H9 (cell line): Measurements from ENCODE around the gene KLB. TPM values are rescaled to one million over a fixed set of nuclear protein-coding genes. Genes with fewer than 3 reads are reported as not detected.

Source experiments
- DNase-seq: peaks from one replicate; pipeline ENCODE4 v3.0.0-alpha.2; 2017
- H2AFZ ChIP-seq: one replicate; pipeline ENCODE4 v1.6.1; 2013; ENCODE audit warnings: mild to moderate bottlenecking, low read length, control low read depth, moderate library complexity
- H2AK5ac ChIP-seq: 2 replicates; pipeline ENCODE4 v1.6.1; 2013; ENCODE audit warnings: low read length, control low read depth, mixed read lengths; ENCODE audit not compliant: insufficient read length
- H2BK120ac ChIP-seq: one replicate; pipeline ENCODE4 v1.6.1; 2013; ENCODE audit warnings: low read depth, mild to moderate bottlenecking, low read length, control low read depth, inconsistent platforms; ENCODE audit not compliant: poor library complexity, severe bottlenecking
- H2BK12ac ChIP-seq: 2 replicates; pipeline ENCODE4 v1.6.1; 2013; ENCODE audit warnings: low read length, control low read depth, mixed read lengths, low read depth; ENCODE audit not compliant: insufficient read length
- H2BK15ac ChIP-seq: 2 replicates; pipeline ENCODE4 v1.6.1; 2013; ENCODE audit warnings: low read depth, low read length, control low read depth
- H2BK20ac ChIP-seq: one replicate; pipeline ENCODE4 v1.6.1; 2013; ENCODE audit warnings: low read depth, mild to moderate bottlenecking, low read length, control low read depth, inconsistent platforms; ENCODE audit not compliant: poor library complexity, severe bottlenecking
- H2BK5ac ChIP-seq: 2 replicates; pipeline ENCODE4 v1.6.1; 2013; ENCODE audit warnings: low read length, control low read depth, mixed read lengths; ENCODE audit not compliant: insufficient read length
- H3K14ac ChIP-seq: 2 replicates; pipeline ENCODE4 v1.6.1; 2013; ENCODE audit warnings: low read length, control low read depth; ENCODE audit not compliant: insufficient read depth
- H3K18ac ChIP-seq: 2 replicates; pipeline ENCODE4 v1.6.1; 2013; ENCODE audit warnings: low read depth, mild to moderate bottlenecking, mixed read lengths, low read length, control low read depth; ENCODE audit not compliant: insufficient read length
- H3K23ac ChIP-seq: 2 replicates; pipeline ENCODE4 v1.6.1; 2013; ENCODE audit warnings: low read length, control low read depth, mixed read lengths, low read depth; ENCODE audit not compliant: insufficient read length
- H3K23me2 ChIP-seq: 2 replicates; pipeline ENCODE4 v1.6.1; 2013; ENCODE audit warnings: low read depth, mild to moderate bottlenecking, mixed read lengths, low read length, control low read depth; ENCODE audit not compliant: insufficient read length, poor library complexity, severe bottlenecking
- H3K27ac ChIP-seq: 2 replicates; pipeline ENCODE4 v1.5.1; 2013; ENCODE audit warnings: low read length, control low read depth, mixed read lengths, low read depth; ENCODE audit not compliant: insufficient read length
- H3K27me3 ChIP-seq: 2 replicates; pipeline ENCODE4 v1.6.1; 2013; ENCODE audit warnings: low read length, control low read depth, inconsistent platforms; ENCODE audit not compliant: insufficient read depth
- H3K4ac ChIP-seq: 2 replicates; pipeline ENCODE4 v1.6.1; 2013; ENCODE audit warnings: low read depth, mild to moderate bottlenecking, control low read depth, inconsistent platforms, low read length, moderate library complexity
- H3K4me1 ChIP-seq: 2 replicates; pipeline ENCODE4 v1.6.1; 2013; ENCODE audit warnings: low read length, control low read depth, inconsistent platforms; ENCODE audit not compliant: insufficient read depth
- H3K4me2 ChIP-seq: 2 replicates; pipeline ENCODE4 v1.6.1; 2013; ENCODE audit warnings: low read length, control low read depth, mixed read lengths; ENCODE audit not compliant: insufficient read length, insufficient read depth
- H3K56ac ChIP-seq: 2 replicates; pipeline ENCODE4 v1.6.1; 2013; ENCODE audit warnings: low read depth, mild to moderate bottlenecking, mixed read lengths, low read length, control low read depth; ENCODE audit not compliant: insufficient read length
- H3K79me1 ChIP-seq: 2 replicates; pipeline ENCODE4 v1.6.1; 2013; ENCODE audit warnings: low read depth, mild to moderate bottlenecking, moderate library complexity, low read length, control low read depth, inconsistent platforms; ENCODE audit not compliant: insufficient read depth, poor library complexity, severe bottlenecking
- H3K79me2 ChIP-seq: 2 replicates; pipeline ENCODE4 v1.6.1; 2013; ENCODE audit warnings: low read length, control low read depth, inconsistent platforms; ENCODE audit not compliant: insufficient read depth
- H3K9ac ChIP-seq: 2 replicates; pipeline ENCODE4 v1.6.1; 2013; ENCODE audit warnings: low read length, control low read depth, mixed read lengths; ENCODE audit not compliant: insufficient read length; ENCODE audit errors: extremely low read depth
- H3K9me3 ChIP-seq: one replicate; pipeline ENCODE4 v1.6.1; 2013; ENCODE audit warnings: low read depth, low read length, inconsistent platforms; ENCODE audit not compliant: control insufficient read depth
- H3T11ph ChIP-seq: one replicate; pipeline ENCODE4 v1.6.1; 2013; ENCODE audit warnings: mild to moderate bottlenecking, low read length, control low read depth, inconsistent platforms
- H4K20me1 ChIP-seq: one replicate; pipeline ENCODE4 v1.6.1; 2013; ENCODE audit not compliant: control insufficient read depth, insufficient read length, insufficient read depth
- H4K5ac ChIP-seq: 2 replicates; pipeline ENCODE4 v1.6.1; 2013; ENCODE audit warnings: low read depth, mild to moderate bottlenecking, mixed read lengths, low read length, control low read depth; ENCODE audit not compliant: insufficient read length
- H4K8ac ChIP-seq: replicated peaks from 2 replicates; pipeline ENCODE4 v1.6.1; 2013; ENCODE audit warnings: low read length, control low read depth, mixed read lengths, low read depth; ENCODE audit not compliant: insufficient read length
- H4K91ac ChIP-seq: 2 replicates; pipeline ENCODE4 v1.6.1; 2013; ENCODE audit warnings: low read depth, mild to moderate bottlenecking, moderate library complexity, mixed read lengths, low read length, control low read depth; ENCODE audit not compliant: insufficient read length
- H3K27ac Mint-ChIP-seq, 3 experiments: 2 replicates in 2 of 3; 3 replicates in 1 of 3; pipeline ENCODE4 v1.8.0; 2020 to 2021; ENCODE audit warnings: mixed read lengths in 3 of 3, mild to moderate bottlenecking in 1 of 3, moderate library complexity in 1 of 3
- H3K27me3 Mint-ChIP-seq: 2 replicates; pipeline ENCODE4 v1.8.0; 2021; ENCODE audit warnings: low read depth, mild to moderate bottlenecking, moderate library complexity, mixed read lengths
- H3K36me3 Mint-ChIP-seq, 3 experiments: 2 replicates in 2 of 3; 3 replicates in 1 of 3; pipeline ENCODE4 v1.8.0; 2020 to 2021; ENCODE audit warnings: low read depth in 3 of 3, mixed read lengths in 3 of 3; ENCODE audit not compliant: insufficient read depth in 1 of 3
- H3K4me1 Mint-ChIP-seq, 2 experiments: 2 replicates each; pipeline ENCODE4 v1.8.0; 2020; ENCODE audit warnings: mixed read lengths in 2 of 2
- H3K4me3 Mint-ChIP-seq, 2 experiments: 2 replicates in 1 of 2; 3 replicates in 1 of 2; pipeline ENCODE4 v1.8.0; 2020 to 2021; ENCODE audit warnings: mild to moderate bottlenecking in 2 of 2, mixed read lengths in 2 of 2, moderate library complexity in 1 of 2
- H3K9me3 Mint-ChIP-seq, 2 experiments: 2 replicates in 1 of 2; 3 replicates in 1 of 2; pipeline ENCODE4 v1.8.0; 2020; ENCODE audit warnings: mild to moderate bottlenecking in 2 of 2, mixed read lengths in 2 of 2, moderate library complexity in 1 of 2
- WGBS: extraction: QIAGEN DNeasy Blood & Tissue Kit; methylation state at CpG from one replicate; pipeline ENCODE4 v1.1.7; 2013; ENCODE audit warnings: missing lambda C conversion rate, low lambda C conversion rate, mixed read lengths; ENCODE audit not compliant: insufficient read length; ENCODE audit errors: extremely low coverage; 5-methylcytosine and 5-hydroxymethylcytosine counted together
- total RNA-seq: library from RNA; stranded (reverse); gene quantifications from 2 replicates; pipeline ENCODE4 v1.2.1, GENCODE V29; 2021
- TF ChIP-seq, protein P1 (sequence below): fragments of 200-600 bp; sonication (generic); conservative IDR thresholded peaks from 3 replicates; pipeline ENCODE4 v1.8.0; 2021; ENCODE audit warnings: antibody characterized with exemption, mild to moderate bottlenecking

The KLB gene
- total RNA-seq, 1 experiment from 2014 or later = 0.07 TPM

DNA sequence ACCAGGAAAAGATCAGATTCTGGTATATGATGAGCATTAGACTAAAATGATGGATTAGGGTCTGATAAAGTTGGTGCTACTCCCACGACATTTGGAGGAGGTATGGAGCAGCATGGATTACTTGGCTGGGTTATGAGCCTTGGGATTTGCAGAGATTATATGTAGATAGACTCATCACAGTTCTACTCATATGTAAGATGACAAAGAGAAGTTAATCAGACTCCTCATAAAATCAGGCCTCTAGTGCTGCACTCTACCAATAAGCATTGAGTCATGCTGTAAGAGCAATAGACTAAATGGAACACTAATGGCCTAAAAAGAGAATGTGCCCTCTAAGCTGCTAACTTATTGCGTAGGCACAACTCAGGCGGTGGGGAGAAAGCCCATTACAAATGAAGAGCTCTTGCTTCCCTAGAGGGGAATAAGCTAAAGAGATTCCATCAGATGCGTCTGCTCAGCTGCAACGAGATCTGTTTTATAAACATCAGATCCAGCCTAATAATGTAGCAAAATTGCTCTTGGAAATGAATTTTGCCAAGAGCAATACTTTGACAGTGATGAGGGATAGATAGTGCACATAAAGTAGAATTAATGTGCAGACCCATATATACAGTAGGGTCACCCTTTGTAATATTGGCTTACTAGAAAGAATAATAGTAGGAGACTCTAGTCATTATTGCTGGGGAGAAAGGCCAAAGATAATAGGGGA is 69.6 kb downstream of the KLB start:
- H3K9me3 ChIP-seq = no peaks in the 10 kb centered on the region
- no peaks in the 10 kb centered on the region for H3K9me3 Mint-ChIP-seq
- DNase-seq = no peak
- H3K79me1 ChIP-seq = no peaks in the 10 kb centered on the region
- peaks cover 15 to 28% (median 20%) of the 10 kb centered on the region in 3 experiments; a peak in 6 of 7 replicates for H3K36me3 Mint-ChIP-seq
- H4K5ac ChIP-seq = no peak overlapping the region
- no peak overlapping the region for H2AFZ ChIP-seq
- no peaks in the 10 kb centered on the region for H3K27me3 Mint-ChIP-seq
- no peak overlapping the region for H3K4ac ChIP-seq
- H3K27me3 ChIP-seq = no peaks in the 10 kb centered on the region
- H3K79me2 ChIP-seq = no peaks in the 10 kb centered on the region
- no peak overlapping the region for H2BK120ac ChIP-seq
- H3K56ac ChIP-seq = no peak overlapping the region
- no peak overlapping the region for H2BK15ac ChIP-seq
- no peaks in the 10 kb centered on the region for H3K4me1 Mint-ChIP-seq
- H4K91ac ChIP-seq = no peak overlapping the region
- H3K4me1 ChIP-seq = no peaks in the 10 kb centered on the region
- no peak overlapping the region for H3K18ac ChIP-seq
- no peaks in the 10 kb centered on the region for H3K23me2 ChIP-seq
- no peak overlapping the region for H3T11ph ChIP-seq
- H3K14ac ChIP-seq = no peak overlapping the region
- H3K23ac ChIP-seq = no peak overlapping the region
- H3K27ac Mint-ChIP-seq = no peak overlapping the region
- H2BK5ac ChIP-seq = no peak overlapping the region
- H3K4me3 Mint-ChIP-seq = no peak overlapping the region
- H2AK5ac ChIP-seq = no peak overlapping the region
- no peaks in the 10 kb centered on the region for H4K20me1 ChIP-seq
- no peak overlapping the region for H4K8ac ChIP-seq
- no peak overlapping the region for H3K27ac ChIP-seq
- no peak overlapping the region for H2BK20ac ChIP-seq
- TF ChIP-seq, protein P1, sequence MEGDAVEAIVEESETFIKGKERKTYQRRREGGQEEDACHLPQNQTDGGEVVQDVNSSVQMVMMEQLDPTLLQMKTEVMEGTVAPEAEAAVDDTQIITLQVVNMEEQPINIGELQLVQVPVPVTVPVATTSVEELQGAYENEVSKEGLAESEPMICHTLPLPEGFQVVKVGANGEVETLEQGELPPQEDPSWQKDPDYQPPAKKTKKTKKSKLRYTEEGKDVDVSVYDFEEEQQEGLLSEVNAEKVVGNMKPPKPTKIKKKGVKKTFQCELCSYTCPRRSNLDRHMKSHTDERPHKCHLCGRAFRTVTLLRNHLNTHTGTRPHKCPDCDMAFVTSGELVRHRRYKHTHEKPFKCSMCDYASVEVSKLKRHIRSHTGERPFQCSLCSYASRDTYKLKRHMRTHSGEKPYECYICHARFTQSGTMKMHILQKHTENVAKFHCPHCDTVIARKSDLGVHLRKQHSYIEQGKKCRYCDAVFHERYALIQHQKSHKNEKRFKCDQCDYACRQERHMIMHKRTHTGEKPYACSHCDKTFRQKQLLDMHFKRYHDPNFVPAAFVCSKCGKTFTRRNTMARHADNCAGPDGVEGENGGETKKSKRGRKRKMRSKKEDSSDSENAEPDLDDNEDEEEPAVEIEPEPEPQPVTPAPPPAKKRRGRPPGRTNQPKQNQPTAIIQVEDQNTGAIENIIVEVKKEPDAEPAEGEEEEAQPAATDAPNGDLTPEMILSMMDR = no peak
- no peak overlapping the region for H2BK12ac ChIP-seq
- no peak overlapping the region for H3K4me2 ChIP-seq
- WGBS = no CpG with 5 or more reads among the region's 5 CpGs
- H3K9ac ChIP-seq = no peak overlapping the region
